H1 (cell line): Measurements from ENCODE around the gene CTDP1. TPM values are rescaled to one million over a fixed set of nuclear protein-coding genes. Genes with fewer than 3 reads are reported as not detected.

Source experiments
- CTCF ChIA-PET: fragments of 300-600 bp; sonication (Branson Sonifier 250); formaldehyde crosslinking; loops from one replicate; lab custom pipeline; 2021; ENCODE audit not compliant: partially characterized antibody; lab: Charles Lee
- POLR2A ChIA-PET: fragments of 300-600 bp; sonication (Branson Sonifier 250); formaldehyde crosslinking; loops from one replicate; lab custom pipeline; 2021; ENCODE audit warnings: inconsistent platforms; ENCODE audit not compliant: partially characterized antibody; lab: Charles Lee
- DNase-seq, 2 experiments: peaks; one replicate each; pipeline versions ENCODE4 v3.0.0 to v3.0.0-alpha.2; 2010 to 2022; ENCODE audit warnings: low spot score in 2 of 2, low read depth in 1 of 2, mixed read lengths in 1 of 2
- FAIRE-seq: peaks from 2 replicates; lab custom pipeline; 2011; peaks lifted over from hg19 to GRCh38; lab: Jason Lieb, UNC
- H2AFZ ChIP-seq: 2 replicates; pipeline ENCODE4 v1.8.1; 2012; ENCODE audit warnings: low read length, inconsistent platforms
- H2AK5ac ChIP-seq: 2 replicates; pipeline ENCODE4 v1.6.1; 2013; ENCODE audit warnings: low read depth, low read length
- H2BK120ac ChIP-seq: replicated peaks from 2 replicates; pipeline ENCODE3; 2013; ENCODE audit warnings: low read depth, low read length, inconsistent platforms
- H2BK12ac ChIP-seq: 2 replicates; pipeline ENCODE4 v1.6.1; 2013; ENCODE audit warnings: low read depth, low read length
- H2BK15ac ChIP-seq: 2 replicates; pipeline ENCODE4 v1.6.1; 2013; ENCODE audit warnings: low read length
- H2BK20ac ChIP-seq: 2 replicates; pipeline ENCODE4 v1.6.1; 2013; ENCODE audit warnings: low read length
- H2BK5ac ChIP-seq: 2 replicates; pipeline ENCODE4 v1.6.1; 2013; ENCODE audit warnings: low read depth, low read length
- H3K14ac ChIP-seq: 2 replicates; pipeline ENCODE4 v1.6.1; 2013; ENCODE audit warnings: inconsistent platforms; ENCODE audit not compliant: insufficient read length
- H3K18ac ChIP-seq: 2 replicates; pipeline ENCODE4 v1.6.1; 2013; ENCODE audit warnings: low read length; ENCODE audit errors: extremely low read depth
- H3K23ac ChIP-seq: 2 replicates; pipeline ENCODE4 v1.6.1; 2013; ENCODE audit warnings: inconsistent platforms; ENCODE audit not compliant: insufficient read length
- H3K23me2 ChIP-seq: 2 replicates; pipeline ENCODE4 v1.6.1; 2013; ENCODE audit warnings: low read depth, low read length
- H3K27ac ChIP-seq: 2 replicates; pipeline ENCODE4 v1.6.1; 2011; ENCODE audit warnings: low read depth, low read length, inconsistent platforms
- H3K27me3 ChIP-seq, 4 experiments: replicated peaks in 1 of 4; 1 replicate in 1 of 4; 2 replicates in 3 of 4; pipeline versions ENCODE4 v1.6.1 to v1.8.1; 2011 to 2013; ENCODE audit warnings: low read length in 3 of 4, mild to moderate bottlenecking in 3 of 4, inconsistent platforms in 2 of 4, mixed read lengths in 2 of 4, moderate library complexity in 1 of 4; ENCODE audit not compliant: control insufficient read depth in 3 of 4, insufficient read depth in 3 of 4; ENCODE audit errors: extremely low read depth in 1 of 4
- H3K36me3 ChIP-seq, 4 experiments: 2 replicates each; pipeline versions ENCODE4 v1.6.1 to v1.8.1; 2011 to 2013; ENCODE audit warnings: mild to moderate bottlenecking in 4 of 4, low read length in 3 of 4, moderate library complexity in 2 of 4, control low read depth in 1 of 4, inconsistent platforms in 1 of 4; ENCODE audit not compliant: insufficient read depth in 4 of 4, control insufficient read depth in 2 of 4
- H3K4ac ChIP-seq: replicated peaks from 2 replicates; pipeline ENCODE3; 2013; ENCODE audit warnings: low read length, low read depth, mixed read lengths, inconsistent platforms; ENCODE audit not compliant: insufficient read length
- H3K4me1 ChIP-seq, 4 experiments: replicated peaks in 1 of 4; 1 replicate in 1 of 4; 2 replicates in 3 of 4; pipeline versions ENCODE4 v1.6.1 to v1.8.1; 2011 to 2013; ENCODE audit warnings: low read length in 3 of 4, inconsistent platforms in 2 of 4, mixed read lengths in 1 of 4; ENCODE audit not compliant: insufficient read depth in 4 of 4, control insufficient read depth in 3 of 4
- H3K4me2 ChIP-seq, 2 experiments: 2 replicates each; pipeline versions ENCODE4 v1.6.1 to v1.8.1; 2011 to 2013; ENCODE audit warnings: low read depth in 2 of 2, low read length in 2 of 2, control low read depth in 1 of 2, inconsistent platforms in 1 of 2, mild to moderate bottlenecking in 1 of 2; ENCODE audit not compliant: insufficient read depth in 1 of 2
- H3K4me3 ChIP-seq, 4 experiments: fragments of 200-600, 300-600 bp in 1 of 4; sonication (generic), shearing (Covaris generic), sonication (Bioruptor Twin) in 1 of 4; 2 replicates each; pipeline versions ENCODE4 v1.5.1 to v1.8.1; 2011 to 2016; ENCODE audit warnings: low read length in 4 of 4, low read depth in 3 of 4, control low read depth in 2 of 4, inconsistent platforms in 2 of 4, mild to moderate bottlenecking in 2 of 4, mixed read lengths in 1 of 4, moderate library complexity in 1 of 4; ENCODE audit not compliant: insufficient read depth in 2 of 4; ENCODE audit errors: extremely low read depth in 1 of 4
- H3K56ac ChIP-seq: replicated peaks from 2 replicates; pipeline ENCODE3; 2013; ENCODE audit warnings: low read depth, mild to moderate bottlenecking, mixed read lengths, low read length, inconsistent platforms; ENCODE audit not compliant: insufficient read length
- H3K79me1 ChIP-seq: 2 replicates; pipeline ENCODE4 v1.6.1; 2013; ENCODE audit warnings: low read depth, low read length, control low read depth
- H3K79me2 ChIP-seq, 2 experiments: 2 replicates each; pipeline versions ENCODE4 v1.6.1 to v1.8.1; 2012 to 2013; ENCODE audit warnings: low read length in 2 of 2, mild to moderate bottlenecking in 2 of 2, inconsistent platforms in 1 of 2; ENCODE audit not compliant: insufficient read depth in 2 of 2, control insufficient read depth in 1 of 2
- H3K9ac ChIP-seq, 4 experiments: replicated peaks in 1 of 4; 1 replicate in 1 of 4; 2 replicates in 3 of 4; pipeline versions ENCODE4 v1.6.1 to v1.8.1; 2011 to 2013; ENCODE audit warnings: low read depth in 3 of 4, low read length in 3 of 4, control low read depth in 2 of 4, mild to moderate bottlenecking in 2 of 4, moderate library complexity in 2 of 4, inconsistent platforms in 1 of 4; ENCODE audit errors: extremely low read depth in 1 of 4
- H3K9me3 ChIP-seq, 2 experiments: 2 replicates each; pipeline versions ENCODE4 v1.6.1 to v1.8.1; 2012 to 2013; ENCODE audit warnings: mild to moderate bottlenecking in 2 of 2, moderate library complexity in 2 of 2, control low read depth in 1 of 2, inconsistent platforms in 1 of 2, low read depth in 1 of 2, low read length in 1 of 2, mixed read lengths in 1 of 2; ENCODE audit not compliant: insufficient read depth in 2 of 2
- H4K20me1 ChIP-seq, 2 experiments: replicated peaks in 1 of 2; 2 replicates each; pipeline versions ENCODE3 to v1.8.1; 2011 to 2013; ENCODE audit warnings: inconsistent platforms in 2 of 2, low read length in 2 of 2, mild to moderate bottlenecking in 1 of 2; ENCODE audit not compliant: insufficient read depth in 2 of 2, control insufficient read depth in 1 of 2
- H4K5ac ChIP-seq: 2 replicates; pipeline ENCODE4 v1.6.1; 2013; ENCODE audit warnings: low read length, low read depth, mixed read lengths, inconsistent platforms; ENCODE audit not compliant: insufficient read length
- H4K8ac ChIP-seq: 2 replicates; pipeline ENCODE4 v1.8.0; 2013; ENCODE audit warnings: mild to moderate bottlenecking, moderate library complexity, low read length, inconsistent platforms; ENCODE audit not compliant: insufficient read depth; ENCODE audit errors: extremely low read depth
- H4K91ac ChIP-seq: replicated peaks from 2 replicates; pipeline ENCODE3; 2013; ENCODE audit warnings: low read length, mixed read lengths, inconsistent platforms; ENCODE audit not compliant: insufficient read length
- CEBPB ChIP-seq: IDR thresholded peaks from 2 replicates; pipeline ENCODE4 v1.6.1; 2012; ENCODE audit warnings: low read depth, low read length
- CHD2 ChIP-seq: IDR thresholded peaks from 2 replicates; pipeline ENCODE4 v1.6.1; 2012; ENCODE audit warnings: low read length, improper control_type of control experiment
- EP300 ChIP-seq, 2 experiments: IDR thresholded peaks; 1 replicate in 1 of 2; 2 replicates in 1 of 2; pipeline ENCODE4 v1.6.1; 2011 to 2012; ENCODE audit warnings: low read depth in 2 of 2, low read length in 2 of 2, mild to moderate bottlenecking in 2 of 2, borderline replicate concordance in 1 of 2, inconsistent platforms in 1 of 2, moderate library complexity in 1 of 2
- GTF2F1 ChIP-seq: IDR thresholded peaks from 2 replicates; pipeline ENCODE4 v1.6.1; 2012; ENCODE audit warnings: low read depth, low read length, improper control_type of control experiment, borderline replicate concordance
- POLR2A ChIP-seq, 2 experiments: IDR thresholded peaks; 1 replicate in 1 of 2; 2 replicates in 1 of 2; pipeline ENCODE4 v1.6.1; 2011; ENCODE audit warnings: low read depth in 2 of 2, low read length in 2 of 2, mild to moderate bottlenecking in 2 of 2; ENCODE audit errors: control extremely low read depth in 1 of 2
- POU5F1 ChIP-seq: IDR thresholded peaks from 2 replicates; pipeline ENCODE4 v1.6.1; 2011; ENCODE audit warnings: low read depth, mild to moderate bottlenecking, low read length, moderate library complexity
- RNF2 ChIP-seq: fragments of 200-900, 300-1000 bp; sonication (generic); IDR thresholded peaks from 2 replicates; pipeline ENCODE4 v1.7.1; 2016; ENCODE audit warnings: borderline replicate concordance, low read depth, mild to moderate bottlenecking, antibody characterized with exemption, low read length; ENCODE audit not compliant: poor library complexity, severe bottlenecking; ENCODE audit errors: missing control alignments
- RXRA ChIP-seq: IDR thresholded peaks from 2 replicates; pipeline ENCODE4 v1.6.1; 2011; ENCODE audit warnings: low read depth, mild to moderate bottlenecking, low read length, moderate library complexity; ENCODE audit not compliant: insufficient read depth
- SAP30 ChIP-seq: fragments of 300-600 bp; sonication (generic); IDR thresholded peaks from 2 replicates; pipeline ENCODE4 v1.7.1; 2012; ENCODE audit warnings: low read length, moderate library complexity, mild to moderate bottlenecking, inconsistent platforms; ENCODE audit not compliant: insufficient read depth, insufficient replicate concordance
- SIX5 ChIP-seq: IDR thresholded peaks from 2 replicates; pipeline ENCODE4 v1.6.1; 2011; ENCODE audit warnings: mild to moderate bottlenecking, low read depth, low read length
- SP4 ChIP-seq: IDR thresholded peaks from 2 replicates; pipeline ENCODE4 v1.6.1; 2012; ENCODE audit warnings: low read length, inconsistent platforms
- SRF ChIP-seq: IDR thresholded peaks from 2 replicates; pipeline ENCODE4 v1.6.1; 2011; ENCODE audit warnings: mild to moderate bottlenecking, low read depth, low read length, moderate library complexity
- TBP ChIP-seq: IDR thresholded peaks from 2 replicates; pipeline ENCODE4 v1.6.1; 2011; ENCODE audit warnings: low read depth, low read length, improper control_type of control experiment
- USF2 ChIP-seq: IDR thresholded peaks from 2 replicates; pipeline ENCODE4 v1.6.1; 2011; ENCODE audit warnings: low read length, improper control_type of control experiment
- WGBS, 2 experiments: shearing (Covaris generic) in 1 of 2; methylation state at CpG; one replicate each; pipeline versions ENCODE4 v1.1.6 to v1.1.7; 2013 to 2015; ENCODE audit warnings: low lambda C conversion rate in 2 of 2, mixed read lengths in 2 of 2, inconsistent platforms in 1 of 2, low coverage in 1 of 2, missing lambda C conversion rate in 1 of 2; ENCODE audit not compliant: insufficient replicate concordance in 2 of 2, insufficient coverage in 1 of 2, insufficient read length in 1 of 2; ENCODE audit errors: extremely low coverage in 1 of 2, missing lambda C conversion rate in 1 of 2; 5-methylcytosine and 5-hydroxymethylcytosine counted together
- polyA plus RNA-seq, 7 experiments: library from polyadenylated mRNA; depleted of rRNA in 3 of 7; stranded (reverse) in 5 of 7; unstranded in 2 of 7; fragments of >200 nt in 5 of 7; fragments of 200-250 nt in 2 of 7; gene quantifications; 1 replicate in 5 of 7; 2 replicates in 1 of 7; 4 replicates in 1 of 7; pipeline versions ENCODE4 v1.2.1 to v1.2.3, GENCODE V29; 2011 to 2013; ENCODE audit warnings: missing spikeins in 2 of 7, mixed read lengths in 2 of 7
- total RNA-seq: library from RNA; stranded (reverse); fragmentation: NEBNext Ultra II Directional; extraction: Animal tissue kit (Norgen Biotek cat#: 25700); gene quantifications from 2 replicates; pipeline ENCODE4 v1.2.1, GENCODE V29; 2021

Gene CTDP1
- total and polyA plus RNA-seq, 2 of the 8 experiments (the other 6 are each of a cell fraction or from before 2014, with no cell fraction given): 16.6 to 37.0 TPM

DNA sequence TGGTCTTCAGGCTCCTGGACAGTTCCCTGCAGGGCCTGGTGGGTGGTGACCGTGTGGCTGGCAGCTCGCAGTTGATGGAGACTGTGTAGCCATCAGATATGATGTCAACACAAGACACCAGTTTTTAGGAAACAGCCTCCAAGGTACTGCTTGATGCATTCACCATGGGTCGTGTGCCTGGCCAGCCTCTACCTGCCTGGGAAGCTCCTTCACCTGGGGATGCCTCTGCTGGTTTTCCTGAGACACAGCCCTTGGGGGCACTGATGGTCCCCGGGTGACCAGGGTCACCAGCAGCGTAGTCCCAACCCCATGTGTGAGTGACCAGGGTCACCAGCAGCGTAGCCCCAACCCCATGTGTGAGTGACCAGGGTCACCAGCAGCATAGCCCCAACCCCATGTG, 84.5 kb downstream of the CTDP1 start:
- H3K23me2 ChIP-seq: peaks cover 2% of the 10 kb centered on the region; the same call in 1 of the 2 replicates
- H2BK15ac ChIP-seq: no peak overlapping the region
- no peak overlapping the region for H4K5ac ChIP-seq
- no peaks in the 10 kb centered on the region for H4K20me1 ChIP-seq
- no peaks in the 10 kb centered on the region for H3K4me1 ChIP-seq
- H3K9ac ChIP-seq: no peak overlapping the region
- H3K9me3 ChIP-seq: peaks cover 0 to 11% of the 10 kb centered on the region in 2 experiments; a peak in 2 of 4 replicates
- DNase-seq: no peak
- no peak overlapping the region for H3K4me2 ChIP-seq
- 94% methylated on average over 5 of the region's 6 CpGs; no CpG with 5 or more reads in 1 of the 2 experiments for WGBS, 2 experiments
- no peak overlapping the region for H2BK20ac ChIP-seq
- ChIA-PET POLR2A (no interaction called here), CTCF (no interaction called here)
- H3K27ac ChIP-seq: no peak overlapping the region
- H3K79me1 ChIP-seq: no peaks in the 10 kb centered on the region
- H2AK5ac ChIP-seq: no peak overlapping the region
- H3K23ac ChIP-seq: no peak overlapping the region
- no peak overlapping the region for H2AFZ ChIP-seq
- H2BK12ac ChIP-seq: no peak overlapping the region
- H3K14ac ChIP-seq: no peak overlapping the region
- no peak overlapping the region for H2BK120ac ChIP-seq
- no peak overlapping the region for H4K91ac ChIP-seq
- no peak overlapping the region for H3K18ac ChIP-seq
- no peak overlapping the region for H2BK5ac ChIP-seq
- no peaks in the 10 kb centered on the region for H3K36me3 ChIP-seq
- H3K79me2 ChIP-seq: no peaks in the 10 kb centered on the region
- no peak overlapping the region for H4K8ac ChIP-seq
- TF ChIP-seq USF2 (no peak), TBP (no peak), SP4 (no peak), CHD2 (no peak), RNF2 (no peak), GTF2F1 (no peak), SIX5 (no peak), POU5F1 (no peak), EP300 (IDR thresholded peaks at IDR 0.05; ENCODE audit: borderline replicate concordance in 1 of 2, low read depth in 2 of 2, low read length in 2 of 2) (no peak), SAP30 (no peak), RXRA (no peak), CEBPB (no peak), POLR2A (IDR thresholded peaks at IDR 0.05; ENCODE audit: control extremely low read depth in 1 of 2, low read depth in 2 of 2, low read length in 2 of 2) (no peak), SRF (no peak)
- no peak overlapping the region for H3K56ac ChIP-seq
- no peak overlapping the region for H3K4ac ChIP-seq
- FAIRE-seq: no peak
- no peaks in the 10 kb centered on the region for H3K27me3 ChIP-seq
- no peak overlapping the region for H3K4me3 ChIP-seq
